A549 (cell line): ENCODE measurements around the gene PUM1.

ENCODE experiments used
- CEBPB ChIP-seq, 2 experiments: fragments of >200 bp in 1 of 2; sonication (Bioruptor Twin) in 1 of 2; formaldehyde crosslinking in 1 of 2; IDR thresholded peaks; 2 replicates each; pipeline ENCODE4 v1.6.1; 2012 to 2016
- CHD2 ChIP-seq: fragments of 150-350 bp; IDR thresholded peaks from 2 replicates; pipeline ENCODE4 v1.6.1; 2014; ENCODE audit warnings: low read length; ENCODE audit not compliant: partially characterized antibody
- ELK1 ChIP-seq: fragments of 150-350 bp; IDR thresholded peaks from 2 replicates; pipeline ENCODE4 v1.6.1; 2014; ENCODE audit warnings: low read depth, mild to moderate bottlenecking, low read length
- HOXA7 ChIP-seq: fragments of 250-450 bp; sonication (Bioruptor Pico); IDR thresholded peaks from 2 replicates; pipeline ENCODE4 v1.5.0; 2020; ENCODE audit warnings: mild to moderate bottlenecking, moderate library complexity
- POLR2A ChIP-seq: IDR thresholded peaks from 2 replicates; pipeline ENCODE4 v1.6.1; 2012; ENCODE audit warnings: mild to moderate bottlenecking, low read length
- TF ChIP-seq, protein P1 (sequence below): IDR thresholded peaks from 2 replicates; pipeline ENCODE4 v1.6.1; 2012
- TF ChIP-seq, protein P2 (sequence below): fragments of >200 bp; sonication (Bioruptor Twin); formaldehyde crosslinking; IDR thresholded peaks from 3 replicates; pipeline ENCODE4 v1.5.1; 2016

DNA sequence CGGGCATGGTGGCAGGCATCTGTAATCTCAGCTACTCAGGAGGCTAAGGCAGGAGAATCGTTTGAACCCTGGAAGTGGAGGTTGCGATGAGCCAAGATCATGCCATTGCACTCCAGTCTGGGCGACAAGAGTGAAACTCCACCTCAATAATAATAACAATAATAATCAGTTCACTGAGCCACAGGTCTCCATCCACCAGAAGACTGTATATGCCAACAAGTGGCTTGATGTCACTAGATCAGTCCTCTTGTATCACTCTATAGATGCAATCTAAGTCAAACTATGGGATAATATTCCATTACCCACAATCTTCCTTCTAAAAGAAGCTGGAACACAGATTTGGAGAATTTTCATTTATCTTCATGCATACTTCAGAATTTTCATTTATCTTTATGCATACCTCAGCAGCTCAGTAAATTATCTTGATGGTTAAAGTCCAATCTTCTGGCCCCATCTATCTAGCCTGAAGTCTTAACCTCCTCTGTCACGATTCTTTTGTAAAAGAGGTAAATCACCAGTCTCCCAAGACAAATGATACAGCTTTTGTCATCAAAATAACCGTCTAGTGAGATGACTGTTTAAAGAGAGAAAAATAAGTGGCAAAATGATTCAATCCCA lies 61.8 kb downstream of the PUM1 start:
- TF ChIP-seq POLR2A (no peak), ELK1 (no peak), CHD2 (no peak), CEBPB (IDR thresholded peaks at IDR 0.05) (no peak), HOXA7 (no peak)
- TF ChIP-seq, protein P1, sequence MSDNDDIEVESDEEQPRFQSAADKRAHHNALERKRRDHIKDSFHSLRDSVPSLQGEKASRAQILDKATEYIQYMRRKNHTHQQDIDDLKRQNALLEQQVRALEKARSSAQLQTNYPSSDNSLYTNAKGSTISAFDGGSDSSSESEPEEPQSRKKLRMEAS: no peak
- TF ChIP-seq, protein P2, sequence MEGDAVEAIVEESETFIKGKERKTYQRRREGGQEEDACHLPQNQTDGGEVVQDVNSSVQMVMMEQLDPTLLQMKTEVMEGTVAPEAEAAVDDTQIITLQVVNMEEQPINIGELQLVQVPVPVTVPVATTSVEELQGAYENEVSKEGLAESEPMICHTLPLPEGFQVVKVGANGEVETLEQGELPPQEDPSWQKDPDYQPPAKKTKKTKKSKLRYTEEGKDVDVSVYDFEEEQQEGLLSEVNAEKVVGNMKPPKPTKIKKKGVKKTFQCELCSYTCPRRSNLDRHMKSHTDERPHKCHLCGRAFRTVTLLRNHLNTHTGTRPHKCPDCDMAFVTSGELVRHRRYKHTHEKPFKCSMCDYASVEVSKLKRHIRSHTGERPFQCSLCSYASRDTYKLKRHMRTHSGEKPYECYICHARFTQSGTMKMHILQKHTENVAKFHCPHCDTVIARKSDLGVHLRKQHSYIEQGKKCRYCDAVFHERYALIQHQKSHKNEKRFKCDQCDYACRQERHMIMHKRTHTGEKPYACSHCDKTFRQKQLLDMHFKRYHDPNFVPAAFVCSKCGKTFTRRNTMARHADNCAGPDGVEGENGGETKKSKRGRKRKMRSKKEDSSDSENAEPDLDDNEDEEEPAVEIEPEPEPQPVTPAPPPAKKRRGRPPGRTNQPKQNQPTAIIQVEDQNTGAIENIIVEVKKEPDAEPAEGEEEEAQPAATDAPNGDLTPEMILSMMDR: no peak
